ENCODE measurements around the gene CNOT3. TPM values are rescaled to one million over a fixed set of nuclear protein-coding genes. Genes with fewer than 3 reads are reported as not detected.

The CNOT3 gene
- total and polyA plus RNA-seq, 2 of the 13 experiments (the other 11 are each of a cell fraction or from before 2014, with no cell fraction given) = 4.3 to 5.8 TPM

DNA sequence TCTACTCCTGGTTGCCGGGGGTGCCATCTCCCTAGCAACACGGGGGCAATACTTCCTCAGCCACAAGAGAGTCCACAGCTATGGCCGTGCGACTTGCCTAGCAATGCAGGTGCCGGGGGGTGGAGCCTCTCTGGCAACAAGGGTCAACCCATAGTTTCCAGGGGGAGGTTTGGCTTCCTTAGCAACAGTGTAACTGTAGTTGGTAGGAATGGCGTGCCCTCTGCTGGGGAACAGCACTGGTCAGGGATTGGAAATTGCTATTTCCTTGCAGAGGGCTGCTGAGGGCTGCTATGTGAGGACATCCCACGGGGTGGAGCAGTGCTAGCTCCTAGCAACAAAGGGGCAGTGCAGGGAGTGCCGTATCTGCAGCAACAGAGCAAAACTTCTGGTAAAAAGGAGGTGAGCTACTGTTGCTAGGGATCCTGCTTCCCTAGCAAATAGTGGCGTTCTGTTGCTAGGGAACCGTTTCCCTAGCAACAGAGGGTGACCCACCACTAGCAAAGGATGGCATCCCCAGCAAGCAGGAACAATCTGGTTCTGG, 42.4 kb downstream of the CNOT3 start:
- FAIRE-seq (peak; percentile 62), DNase-seq (ENCODE audit: low spot score) (peak; percentile 62), ATAC-seq (peak; percentile 89)
- CTCF ChIA-PET (ENCODE audit: low intra/inter-chr PET ratio, low total read pairs) = no interaction called here
- TF ChIP-seq, protein P1, sequence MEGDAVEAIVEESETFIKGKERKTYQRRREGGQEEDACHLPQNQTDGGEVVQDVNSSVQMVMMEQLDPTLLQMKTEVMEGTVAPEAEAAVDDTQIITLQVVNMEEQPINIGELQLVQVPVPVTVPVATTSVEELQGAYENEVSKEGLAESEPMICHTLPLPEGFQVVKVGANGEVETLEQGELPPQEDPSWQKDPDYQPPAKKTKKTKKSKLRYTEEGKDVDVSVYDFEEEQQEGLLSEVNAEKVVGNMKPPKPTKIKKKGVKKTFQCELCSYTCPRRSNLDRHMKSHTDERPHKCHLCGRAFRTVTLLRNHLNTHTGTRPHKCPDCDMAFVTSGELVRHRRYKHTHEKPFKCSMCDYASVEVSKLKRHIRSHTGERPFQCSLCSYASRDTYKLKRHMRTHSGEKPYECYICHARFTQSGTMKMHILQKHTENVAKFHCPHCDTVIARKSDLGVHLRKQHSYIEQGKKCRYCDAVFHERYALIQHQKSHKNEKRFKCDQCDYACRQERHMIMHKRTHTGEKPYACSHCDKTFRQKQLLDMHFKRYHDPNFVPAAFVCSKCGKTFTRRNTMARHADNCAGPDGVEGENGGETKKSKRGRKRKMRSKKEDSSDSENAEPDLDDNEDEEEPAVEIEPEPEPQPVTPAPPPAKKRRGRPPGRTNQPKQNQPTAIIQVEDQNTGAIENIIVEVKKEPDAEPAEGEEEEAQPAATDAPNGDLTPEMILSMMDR (CRISPR knock-in tag; IDR thresholded peaks at IDR 0.05) = peak; percentile 53
- TF ChIP-seq SMC3 (IDR thresholded peaks at IDR 0.05; ENCODE audit: low read length) = peak; percentile 64; the same call in 1 of the 2 replicates
- no peak for TF ChIP-seq ZNF703 (CRISPR knock-in tag; IDR thresholded peaks at IDR 0.05; ENCODE audit: borderline replicate concordance)
- peak; percentile 56; the same call in 1 of the 2 replicates for TF ChIP-seq RFX3 (CRISPR knock-in tag; IDR thresholded peaks at IDR 0.05)
- TF ChIP-seq RAD21 (CRISPR knock-in tag; IDR thresholded peaks at IDR 0.05) = peak; percentile 37; the same call in 1 of the 2 replicates
- TF ChIP-seq STAG1 (CRISPR knock-in tag; IDR thresholded peaks at IDR 0.05) = peak; percentile 40
- TF ChIP-seq, protein P2, sequence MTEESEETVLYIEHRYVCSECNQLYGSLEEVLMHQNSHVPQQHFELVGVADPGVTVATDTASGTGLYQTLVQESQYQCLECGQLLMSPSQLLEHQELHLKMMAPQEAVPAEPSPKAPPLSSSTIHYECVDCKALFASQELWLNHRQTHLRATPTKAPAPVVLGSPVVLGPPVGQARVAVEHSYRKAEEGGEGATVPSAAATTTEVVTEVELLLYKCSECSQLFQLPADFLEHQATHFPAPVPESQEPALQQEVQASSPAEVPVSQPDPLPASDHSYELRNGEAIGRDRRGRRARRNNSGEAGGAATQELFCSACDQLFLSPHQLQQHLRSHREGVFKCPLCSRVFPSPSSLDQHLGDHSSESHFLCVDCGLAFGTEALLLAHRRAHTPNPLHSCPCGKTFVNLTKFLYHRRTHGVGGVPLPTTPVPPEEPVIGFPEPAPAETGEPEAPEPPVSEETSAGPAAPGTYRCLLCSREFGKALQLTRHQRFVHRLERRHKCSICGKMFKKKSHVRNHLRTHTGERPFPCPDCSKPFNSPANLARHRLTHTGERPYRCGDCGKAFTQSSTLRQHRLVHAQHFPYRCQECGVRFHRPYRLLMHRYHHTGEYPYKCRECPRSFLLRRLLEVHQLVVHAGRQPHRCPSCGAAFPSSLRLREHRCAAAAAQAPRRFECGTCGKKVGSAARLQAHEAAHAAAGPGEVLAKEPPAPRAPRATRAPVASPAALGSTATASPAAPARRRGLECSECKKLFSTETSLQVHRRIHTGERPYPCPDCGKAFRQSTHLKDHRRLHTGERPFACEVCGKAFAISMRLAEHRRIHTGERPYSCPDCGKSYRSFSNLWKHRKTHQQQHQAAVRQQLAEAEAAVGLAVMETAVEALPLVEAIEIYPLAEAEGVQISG (CRISPR knock-in tag; IDR thresholded peaks at IDR 0.05) = no peak
- peak; percentile 82 for TF ChIP-seq RFX1 (IDR thresholded peaks at IDR 0.05)
- TF ChIP-seq, protein P3, sequence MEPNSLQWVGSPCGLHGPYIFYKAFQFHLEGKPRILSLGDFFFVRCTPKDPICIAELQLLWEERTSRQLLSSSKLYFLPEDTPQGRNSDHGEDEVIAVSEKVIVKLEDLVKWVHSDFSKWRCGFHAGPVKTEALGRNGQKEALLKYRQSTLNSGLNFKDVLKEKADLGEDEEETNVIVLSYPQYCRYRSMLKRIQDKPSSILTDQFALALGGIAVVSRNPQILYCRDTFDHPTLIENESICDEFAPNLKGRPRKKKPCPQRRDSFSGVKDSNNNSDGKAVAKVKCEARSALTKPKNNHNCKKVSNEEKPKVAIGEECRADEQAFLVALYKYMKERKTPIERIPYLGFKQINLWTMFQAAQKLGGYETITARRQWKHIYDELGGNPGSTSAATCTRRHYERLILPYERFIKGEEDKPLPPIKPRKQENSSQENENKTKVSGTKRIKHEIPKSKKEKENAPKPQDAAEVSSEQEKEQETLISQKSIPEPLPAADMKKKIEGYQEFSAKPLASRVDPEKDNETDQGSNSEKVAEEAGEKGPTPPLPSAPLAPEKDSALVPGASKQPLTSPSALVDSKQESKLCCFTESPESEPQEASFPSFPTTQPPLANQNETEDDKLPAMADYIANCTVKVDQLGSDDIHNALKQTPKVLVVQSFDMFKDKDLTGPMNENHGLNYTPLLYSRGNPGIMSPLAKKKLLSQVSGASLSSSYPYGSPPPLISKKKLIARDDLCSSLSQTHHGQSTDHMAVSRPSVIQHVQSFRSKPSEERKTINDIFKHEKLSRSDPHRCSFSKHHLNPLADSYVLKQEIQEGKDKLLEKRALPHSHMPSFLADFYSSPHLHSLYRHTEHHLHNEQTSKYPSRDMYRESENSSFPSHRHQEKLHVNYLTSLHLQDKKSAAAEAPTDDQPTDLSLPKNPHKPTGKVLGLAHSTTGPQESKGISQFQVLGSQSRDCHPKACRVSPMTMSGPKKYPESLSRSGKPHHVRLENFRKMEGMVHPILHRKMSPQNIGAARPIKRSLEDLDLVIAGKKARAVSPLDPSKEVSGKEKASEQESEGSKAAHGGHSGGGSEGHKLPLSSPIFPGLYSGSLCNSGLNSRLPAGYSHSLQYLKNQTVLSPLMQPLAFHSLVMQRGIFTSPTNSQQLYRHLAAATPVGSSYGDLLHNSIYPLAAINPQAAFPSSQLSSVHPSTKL (CRISPR knock-in tag; IDR thresholded peaks at IDR 0.05) = no peak
- no TSS peak for BruUV-seq (replicated peaks)
- H3K9me3 ChIP-seq (ENCODE audit: low read length) = no peaks in the 10 kb centered on the region
- H4K20me1 ChIP-seq (ENCODE audit: insufficient read depth, low read length) = peaks cover 5% of the 10 kb centered on the region; the same call in 1 of the 2 replicates
- WGBS (ENCODE audit: low lambda C conversion rate) = 80% methylated on average over 8 of the region's 10 CpGs
- H3K36me3 ChIP-seq (replicated peaks in 1 of 2; ENCODE audit: control insufficient read depth in 1 of 2, insufficient read depth in 2 of 2, low read length in 2 of 2) = peaks cover 1 to 11% of the 10 kb centered on the region in 2 experiments; a peak in 3 of 5 replicates
- no peak overlapping the region for H3K9ac ChIP-seq (ENCODE audit: insufficient read depth, low read depth, low read length)
- no peaks in the 10 kb centered on the region for H3K79me2 ChIP-seq (ENCODE audit: insufficient read depth, low read length)
- H3K4me2 ChIP-seq (ENCODE audit: low read depth, low read length) = no peak overlapping the region
- no peaks in the 10 kb centered on the region for H3K4me1 ChIP-seq (ENCODE audit: insufficient read depth, low read length)
- intact Hi-C loops (cut with micrococcal nuclease; ENCODE audit: unreplicated experiment) (no loop called here), in situ Hi-C loops (cut with HindIII; ENCODE audit: extremely low pct_ligation_motif_present, low pct_unique_long_range_greater_than_20kb) (no loop called here)
- POLR2A ChIA-PET = interaction anchor here (1.2 kb wide), 1 partner anchor 43 kb away, joined by 4 read pairs; no protein-coding TSS in a partner anchor
- H3K4me3 ChIP-seq (replicated peaks in 1 of 3; ENCODE audit: insufficient read depth in 1 of 3, low read depth in 2 of 3, low read length in 3 of 3) = no peak overlapping the region
- H3K27me3 ChIP-seq (ENCODE audit: control insufficient read depth in 1 of 2, insufficient read depth in 2 of 2, low read length in 2 of 2) = no peaks in the 10 kb centered on the region
- no peak overlapping the region for H2AFZ ChIP-seq (ENCODE audit: low read length)
- H3K27ac ChIP-seq (ENCODE audit: extremely low read length, insufficient read depth, low read length) = peak overlapping the region; percentile 2

All from HepG2 (cell line).